Keratinocyte (primary cell): Measurements from ENCODE around the gene TMEM150B. TPM values are rescaled to one million over a fixed set of nuclear protein-coding genes. Genes with fewer than 3 reads are reported as not detected.

Experiments
- DNase-seq: peaks from one replicate; pipeline ENCODE4 v3.0.0-alpha.2; 2011; ENCODE audit warnings: low read depth, missing footprints, low spot score
- FAIRE-seq: peaks from 2 replicates; lab custom pipeline; 2011; peaks lifted over from hg19 to GRCh38; lab: Jason Lieb, UNC
- H2AFZ ChIP-seq: 2 replicates; pipeline ENCODE4 v1.6.0; 2012; ENCODE audit warnings: low read length, control low read depth, inconsistent platforms; ENCODE audit not compliant: control insufficient read depth
- H3K27ac ChIP-seq: 2 replicates; pipeline ENCODE4 v1.5.1; 2011; ENCODE audit warnings: low read length; ENCODE audit not compliant: control insufficient read depth, insufficient read depth
- H3K27me3 ChIP-seq: 3 replicates; pipeline ENCODE4 v1.6.0; 2011; ENCODE audit warnings: low read length; ENCODE audit not compliant: control insufficient read depth, insufficient read depth; ENCODE audit errors: extremely low read depth
- H3K36me3 ChIP-seq, 2 experiments: 2 replicates in 1 of 2; 3 replicates in 1 of 2; pipeline ENCODE4 v1.5.1; 2011; ENCODE audit warnings: low read length in 2 of 2, mild to moderate bottlenecking in 1 of 2; ENCODE audit not compliant: control insufficient read depth in 2 of 2, insufficient read depth in 2 of 2; ENCODE audit errors: extremely low read depth in 1 of 2
- H3K4me1 ChIP-seq: 3 replicates; pipeline ENCODE4 v1.5.1; 2011; ENCODE audit warnings: low read length; ENCODE audit not compliant: control insufficient read depth, insufficient read depth; ENCODE audit errors: extremely low read depth
- H3K4me2 ChIP-seq: 3 replicates; pipeline ENCODE4 v1.6.0; 2011; ENCODE audit warnings: low read depth, low read length; ENCODE audit not compliant: control insufficient read depth, insufficient read depth; ENCODE audit errors: extremely low read depth
- H3K4me3 ChIP-seq, 3 experiments: fragments of 200-600 bp in 1 of 3; sonication (generic) in 1 of 3; 2 replicates in 2 of 3; 3 replicates in 1 of 3; pipeline ENCODE4 v1.5.1; 2011 to 2016; ENCODE audit warnings: low read length in 3 of 3, mild to moderate bottlenecking in 3 of 3, control low read depth in 2 of 3, inconsistent platforms in 1 of 3, low read depth in 1 of 3, mixed read lengths in 1 of 3, mixed run types in 1 of 3, moderate library complexity in 1 of 3; ENCODE audit not compliant: control insufficient read depth in 2 of 3, insufficient read depth in 2 of 3; ENCODE audit errors: extremely low read depth in 1 of 3
- H3K79me2 ChIP-seq: 2 replicates; pipeline ENCODE4 v1.6.0; 2012; ENCODE audit warnings: low read length; ENCODE audit not compliant: control insufficient read depth, insufficient read depth
- H3K9ac ChIP-seq: 3 replicates; pipeline ENCODE4 v1.6.0; 2011; ENCODE audit warnings: low read length; ENCODE audit not compliant: control insufficient read depth, insufficient read depth; ENCODE audit errors: extremely low read depth
- H3K9me1 ChIP-seq: 3 replicates; pipeline ENCODE4 v1.6.0; 2011; ENCODE audit warnings: low read length; ENCODE audit not compliant: control insufficient read depth, insufficient read depth; ENCODE audit errors: extremely low read depth
- H3K9me3 ChIP-seq: 2 replicates; pipeline ENCODE4 v1.5.1; 2012; ENCODE audit warnings: low read depth, low read length; ENCODE audit not compliant: control insufficient read depth
- H4K20me1 ChIP-seq: 3 replicates; pipeline ENCODE4 v1.6.0; 2011; ENCODE audit warnings: low read length; ENCODE audit not compliant: control insufficient read depth, insufficient read depth; ENCODE audit errors: extremely low read depth
- CTCF ChIP-seq, 3 experiments: IDR thresholded peaks in 1 of 3; conservative IDR thresholded peaks in 1 of 3; optimal IDR thresholded peaks in 1 of 3; 2 replicates in 2 of 3; 3 replicates in 1 of 3; pipeline versions ENCODE3 to v1.5.1; 2011; ENCODE audit warnings: low read length in 3 of 3, mild to moderate bottlenecking in 3 of 3, moderate library complexity in 2 of 3, control low read depth in 1 of 3, inconsistent platforms in 1 of 3; ENCODE audit not compliant: insufficient read depth in 2 of 3; ENCODE audit errors: extremely low read depth in 1 of 3
- EZH2 ChIP-seq: IDR thresholded peaks from one replicate; pipeline ENCODE4 v1.6.1; 2012; ENCODE audit warnings: inconsistent platforms, mild to moderate bottlenecking, low read length, moderate library complexity
- dilution Hi-C: fragments of 300-500 bp; cut with MboI; formaldehyde crosslinking; loops from one replicate; pipeline ENCODE4 v1.7.0; 2020; ENCODE audit warnings: low sequenced_read_pairs; ENCODE audit not compliant: extremely low pct_ligation_motif_present
- polyA plus RNA-seq, 5 experiments: library from polyadenylated mRNA; depleted of rRNA in 3 of 5; stranded (reverse) in 3 of 5; stranded (forward) in 1 of 5; unstranded in 1 of 5; fragments of >200 nt; gene quantifications; 1 replicate in 1 of 5; 2 replicates in 3 of 5; 3 replicates in 1 of 5; pipeline versions ENCODE4 v1.2.1 to v1.2.3, GENCODE V29; 2011 to 2012; ENCODE audit warnings: missing spikeins in 2 of 5, low read depth in 1 of 5, low replicate concordance in 1 of 5

The TMEM150B gene
- polyA plus RNA-seq, 1 donor (not counting 4 experiments of a cell fraction or from before 2014, with no cell fraction given) = not detected

GRCh38 chr19:55319785-55320184 is 5.4 kb downstream of the TMEM150B start:
- TF ChIP-seq CTCF (optimal IDR thresholded peaks at IDR 0.05 in 1 of 3, IDR thresholded peaks at IDR 0.05 in 1 of 3, conservative IDR thresholded peaks at IDR 0.05 in 1 of 3; ENCODE audit: extremely low read depth in 1 of 3, insufficient read depth in 2 of 3, low read length in 3 of 3) (no peak), EZH2 (no peak)
- Histone ChIP-seq H3K9me3 (no peaks in the 10 kb centered on the region), H3K9me1 (no peaks in the 10 kb centered on the region), H3K4me2 (no peak overlapping the region), H3K79me2 (no peaks in the 10 kb centered on the region), H3K9ac (no peak overlapping the region), H2AFZ (no peak overlapping the region), H3K27ac (no peak overlapping the region), H4K20me1 (no peaks in the 10 kb centered on the region), H3K4me1 (peaks cover 6% of the 10 kb centered on the region), H3K27me3 (peaks cover 19% of the 10 kb centered on the region), H3K36me3 (no peaks in the 10 kb centered on the region), H3K4me3 (no peak overlapping the region)
- FAIRE-seq (no peak), DNase-seq (no peak)
- dilution Hi-C loops = no loop called here

DNA sequence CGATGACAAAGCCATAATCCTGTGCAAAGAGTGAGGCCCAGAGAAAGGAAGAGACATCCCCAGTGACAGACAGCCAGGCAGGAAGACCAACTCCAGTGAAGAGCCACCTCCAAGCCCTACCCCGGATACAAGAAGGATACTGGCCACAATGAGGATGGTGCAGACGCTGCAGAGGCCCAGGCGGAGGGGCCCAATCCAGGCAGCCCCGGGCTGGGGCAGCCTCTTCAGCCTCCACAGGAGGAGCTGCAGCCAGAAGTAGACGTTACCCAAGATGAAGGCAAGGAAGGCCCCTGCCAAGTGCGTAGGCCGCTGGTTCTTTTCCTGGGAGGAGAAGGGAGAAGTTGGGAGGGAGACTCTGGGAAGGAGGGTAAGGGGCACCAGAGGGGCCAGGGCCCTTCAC is 8.5 kb downstream of the TMEM150B start:
- peaks cover 6% of the 10 kb centered on the region for H3K4me1 ChIP-seq
- H3K9me1 ChIP-seq = no peaks in the 10 kb centered on the region
- no peak for DNase-seq
- no peaks in the 10 kb centered on the region for H3K9me3 ChIP-seq
- H3K9ac ChIP-seq = no peak overlapping the region
- H3K79me2 ChIP-seq = no peaks in the 10 kb centered on the region
- no peak overlapping the region for H3K4me3 ChIP-seq
- dilution Hi-C loops = no loop called here
- peaks cover 13% of the 10 kb centered on the region for H3K27me3 ChIP-seq
- H2AFZ ChIP-seq = no peak overlapping the region
- no peak for FAIRE-seq
- no peak overlapping the region for H3K4me2 ChIP-seq
- H3K27ac ChIP-seq = no peak overlapping the region
- H4K20me1 ChIP-seq = no peaks in the 10 kb centered on the region
- no peaks in the 10 kb centered on the region for H3K36me3 ChIP-seq
- no peak for TF ChIP-seq CTCF (optimal IDR thresholded peaks at IDR 0.05 in 1 of 3, IDR thresholded peaks at IDR 0.05 in 1 of 3, conservative IDR thresholded peaks at IDR 0.05 in 1 of 3; ENCODE audit: extremely low read depth in 1 of 3, insufficient read depth in 2 of 3, low read length in 3 of 3)
- no peak for TF ChIP-seq EZH2
